IMR-90 (cell line): ENCODE data around the gene HNRNPL. TPM values are rescaled to one million over a fixed set of nuclear protein-coding genes. Genes with fewer than 3 reads are reported as not detected.

Experiments used
- ATAC-seq: fragments of 200-7000 bp; cut with Tn5 transposase; 2 replicates; pipeline ENCODE4 v1.9.1; 2020; ENCODE audit warnings: low read depth, mild to moderate bottlenecking, moderate library complexity
- BruUV-seq: library from RNA; stranded (reverse); fragments of 400-500 nt; replicated peaks from 2 replicates; lab custom pipeline; 2021; lab: Mats Ljungman, UMichigan
- CTCF ChIA-PET: fragments of 300-600 bp; formaldehyde crosslinking; extraction: SDS; loops from one replicate; lab custom pipeline; 2021; ENCODE audit warnings: antibody characterized with exemption; lab: Yijun Ruan, JAX
- POLR2A ChIA-PET: fragments of 300-600 bp; sonication (Branson Sonifier 250); formaldehyde crosslinking; loops from one replicate; lab custom pipeline; 2022; ENCODE audit warnings: antibody characterized with exemption; ENCODE audit not compliant: unreplicated experiment; lab: Charles Lee
- DNase-seq: peaks from one replicate; pipeline ENCODE4 v3.0.0; 2013
- H2AFZ ChIP-seq: replicated peaks from 2 replicates; pipeline ENCODE3; 2013; ENCODE audit warnings: low read length, mild to moderate bottlenecking; ENCODE audit not compliant: poor library complexity
- H2AK5ac ChIP-seq: 2 replicates; pipeline ENCODE4 v1.6.1; 2013; ENCODE audit warnings: low read depth, low read length, inconsistent platforms
- H2AK9ac ChIP-seq: replicated peaks from 2 replicates; pipeline ENCODE3; 2013; ENCODE audit warnings: mild to moderate bottlenecking, low read depth, low read length, moderate library complexity; ENCODE audit not compliant: poor library complexity
- H2BK120ac ChIP-seq: 2 replicates; pipeline ENCODE4 v1.6.1; 2013; ENCODE audit warnings: low read depth, low read length, inconsistent platforms
- H2BK15ac ChIP-seq: 3 replicates; pipeline ENCODE4 v1.6.1; 2013; ENCODE audit warnings: low read depth, low read length, inconsistent platforms
- H2BK20ac ChIP-seq: 2 replicates; pipeline ENCODE4 v1.6.1; 2013; ENCODE audit warnings: low read depth, mild to moderate bottlenecking, inconsistent platforms, low read length, moderate library complexity
- H2BK5ac ChIP-seq: 2 replicates; pipeline ENCODE4 v1.6.1; 2013; ENCODE audit warnings: mild to moderate bottlenecking, low read depth, low read length, inconsistent platforms; ENCODE audit not compliant: poor library complexity, severe bottlenecking
- H3K14ac ChIP-seq: replicated peaks from 2 replicates; pipeline ENCODE4 v1.6.1; 2013; ENCODE audit warnings: low read depth, low read length, inconsistent platforms
- H3K18ac ChIP-seq: 2 replicates; pipeline ENCODE4 v1.6.1; 2013; ENCODE audit warnings: low read depth, low read length, control low read depth
- H3K23ac ChIP-seq: 2 replicates; pipeline ENCODE4 v1.6.1; 2013; ENCODE audit warnings: low read depth, low read length, inconsistent platforms
- H3K27ac ChIP-seq: 2 replicates; pipeline ENCODE4 v1.5.1; 2013; ENCODE audit warnings: mild to moderate bottlenecking, control low read depth, low read length; ENCODE audit not compliant: insufficient read depth
- H3K27me3 ChIP-seq: 2 replicates; pipeline ENCODE4 v1.6.1; 2013; ENCODE audit warnings: low read length; ENCODE audit not compliant: control insufficient read depth, insufficient read depth
- H3K36me3 ChIP-seq: 2 replicates; pipeline ENCODE4 v1.6.1; 2013; ENCODE audit warnings: low read length, mixed read lengths; ENCODE audit not compliant: control insufficient read depth, insufficient read depth
- H3K4ac ChIP-seq: 2 replicates; pipeline ENCODE4 v1.6.1; 2013; ENCODE audit warnings: low read depth, low read length, inconsistent platforms
- H3K4me1 ChIP-seq: 2 replicates; pipeline ENCODE4 v1.6.1; 2013; ENCODE audit warnings: low read length, mixed read lengths; ENCODE audit not compliant: control insufficient read depth, insufficient read depth
- H3K4me2 ChIP-seq: 2 replicates; pipeline ENCODE4 v1.6.1; 2013; ENCODE audit warnings: low read depth, mild to moderate bottlenecking, control low read depth, low read length, moderate library complexity
- H3K4me3 ChIP-seq: 2 replicates; pipeline ENCODE4 v1.5.1; 2013; ENCODE audit warnings: low read depth, mild to moderate bottlenecking, control low read depth, low read length, moderate library complexity; ENCODE audit not compliant: insufficient read depth
- H3K56ac ChIP-seq: 2 replicates; pipeline ENCODE4 v1.6.1; 2013; ENCODE audit warnings: low read length, inconsistent platforms; ENCODE audit not compliant: insufficient read depth; ENCODE audit errors: extremely low read depth
- H3K79me1 ChIP-seq, 2 experiments: 2 replicates each; pipeline ENCODE4 v1.6.1; 2013; ENCODE audit warnings: low read length in 2 of 2, inconsistent platforms in 1 of 2, low read depth in 1 of 2
- H3K9ac ChIP-seq: 2 replicates; pipeline ENCODE4 v1.6.1; 2013; ENCODE audit warnings: low read depth, low read length, control low read depth
- H3K9me1 ChIP-seq: 2 replicates; pipeline ENCODE4 v1.6.1; 2013; ENCODE audit warnings: low read length, inconsistent platforms; ENCODE audit not compliant: insufficient read depth
- H3K9me3 ChIP-seq: 2 replicates; pipeline ENCODE4 v1.6.1; 2013; ENCODE audit warnings: low read length; ENCODE audit not compliant: control insufficient read depth, insufficient read depth
- H4K20me1 ChIP-seq: 2 replicates; pipeline ENCODE4 v1.6.1; 2013; ENCODE audit warnings: low read length, inconsistent platforms; ENCODE audit not compliant: insufficient read depth
- H4K5ac ChIP-seq: 2 replicates; pipeline ENCODE4 v1.6.1; 2013; ENCODE audit warnings: mild to moderate bottlenecking, low read depth, low read length, control low read depth
- H4K8ac ChIP-seq, 2 experiments: 2 replicates each; pipeline ENCODE4 v1.6.1; 2013; ENCODE audit warnings: low read depth in 2 of 2, low read length in 2 of 2, control low read depth in 1 of 2, inconsistent platforms in 1 of 2
- H4K91ac ChIP-seq: 2 replicates; pipeline ENCODE4 v1.6.1; 2013; ENCODE audit warnings: low read depth, low read length, inconsistent platforms; ENCODE audit not compliant: insufficient read depth
- BHLHE40 ChIP-seq: fragments of 150-350 bp; IDR thresholded peaks from 2 replicates; pipeline ENCODE4 v1.6.1; 2016; ENCODE audit warnings: mild to moderate bottlenecking, low read depth, low read length
- CEBPB ChIP-seq: IDR thresholded peaks from 2 replicates; pipeline ENCODE4 v1.6.1; 2012; ENCODE audit warnings: low read depth, low read length, improper control_type of control experiment
- MAFK ChIP-seq: IDR thresholded peaks from 2 replicates; pipeline ENCODE4 v1.6.1; 2012; ENCODE audit warnings: low read depth, low read length, improper control_type of control experiment
- MAZ ChIP-seq: IDR thresholded peaks from 2 replicates; pipeline ENCODE4 v1.6.1; 2012; ENCODE audit warnings: low read depth, mild to moderate bottlenecking, low read length, improper control_type of control experiment, moderate library complexity, borderline replicate concordance
- MXI1 ChIP-seq: IDR thresholded peaks from 2 replicates; pipeline ENCODE4 v1.6.1; 2012; ENCODE audit warnings: low read depth, mild to moderate bottlenecking, low read length, moderate library complexity, borderline replicate concordance
- RCOR1 ChIP-seq: IDR thresholded peaks from 2 replicates; pipeline ENCODE4 v1.6.1; 2012; ENCODE audit warnings: mild to moderate bottlenecking, low read length, improper control_type of control experiment; ENCODE audit not compliant: insufficient replicate concordance
- SMC3 ChIP-seq: fragments of 150-350 bp; IDR thresholded peaks from 2 replicates; pipeline ENCODE4 v1.6.1; 2016; ENCODE audit warnings: low read depth, mild to moderate bottlenecking, antibody characterized with exemption, low read length, moderate library complexity
- WGBS, 2 experiments: methylation state at CpG; one replicate each; pipeline versions ENCODE4 v1.1.5 to v1.1.7; 2013; ENCODE audit warnings: missing lambda C conversion rate in 2 of 2; ENCODE audit not compliant: insufficient read length in 1 of 2; ENCODE audit errors: extremely low coverage in 2 of 2; 5-methylcytosine and 5-hydroxymethylcytosine counted together
- dilution Hi-C: fragments of 300-500 bp; cut with HindIII; formaldehyde crosslinking; loops from one replicate; pipeline ENCODE4 v1.14.3; 2018; ENCODE audit warnings: low sequenced_read_pairs; ENCODE audit not compliant: unreplicated experiment
- in situ Hi-C: fragments of 300-500 bp; cut with MboI; formaldehyde crosslinking; loops from 3 replicates; pipeline ENCODE4 v1.14.3; 2019; ENCODE audit warnings: low sequenced_read_pairs, inconsistent platforms, mixed read lengths
- intact Hi-C: fragments of 100-400 bp; cut with micrococcal nuclease; formaldehyde crosslinking; loops from 2 replicates; pipeline ENCODE4 v1.10.0; 2022
- polyA plus RNA-seq, 3 experiments: library from polyadenylated mRNA; depleted of rRNA; stranded (reverse); fragments of >200 nt; gene quantifications; 2 replicates each; pipeline ENCODE4 v1.2.3, GENCODE V29; 2012; ENCODE audit warnings: low replicate concordance in 1 of 3
- total RNA-seq: library from RNA; depleted of rRNA; stranded (reverse); fragments of >200 nt; gene quantifications from 2 replicates; pipeline ENCODE4 v1.2.3, GENCODE V29; 2012
- TF ChIP-seq, protein P1 (sequence below): fragments of 150-350 bp; IDR thresholded peaks from 2 replicates; pipeline ENCODE4 v1.6.1; 2016; ENCODE audit warnings: low read depth, mild to moderate bottlenecking, low read length, moderate library complexity, borderline replicate concordance
- TF ChIP-seq, protein P2 (sequence below): conservative IDR thresholded peaks from 2 replicates; pipeline ENCODE4 v1.5.1; 2012; ENCODE audit warnings: mild to moderate bottlenecking, low read depth, low read length, improper control_type of control experiment
- TF ChIP-seq, protein P3 (sequence below): fragments of 150-350 bp; IDR thresholded peaks from 2 replicates; pipeline ENCODE4 v1.6.1; 2017; ENCODE audit warnings: mild to moderate bottlenecking, antibody characterized with exemption, low read length, low read depth

HNRNPL gene
- total and polyA plus RNA-seq, 2 of the 4 experiments (the other 2 are of a cell fraction) = 277 to 429 TPM

DNA sequence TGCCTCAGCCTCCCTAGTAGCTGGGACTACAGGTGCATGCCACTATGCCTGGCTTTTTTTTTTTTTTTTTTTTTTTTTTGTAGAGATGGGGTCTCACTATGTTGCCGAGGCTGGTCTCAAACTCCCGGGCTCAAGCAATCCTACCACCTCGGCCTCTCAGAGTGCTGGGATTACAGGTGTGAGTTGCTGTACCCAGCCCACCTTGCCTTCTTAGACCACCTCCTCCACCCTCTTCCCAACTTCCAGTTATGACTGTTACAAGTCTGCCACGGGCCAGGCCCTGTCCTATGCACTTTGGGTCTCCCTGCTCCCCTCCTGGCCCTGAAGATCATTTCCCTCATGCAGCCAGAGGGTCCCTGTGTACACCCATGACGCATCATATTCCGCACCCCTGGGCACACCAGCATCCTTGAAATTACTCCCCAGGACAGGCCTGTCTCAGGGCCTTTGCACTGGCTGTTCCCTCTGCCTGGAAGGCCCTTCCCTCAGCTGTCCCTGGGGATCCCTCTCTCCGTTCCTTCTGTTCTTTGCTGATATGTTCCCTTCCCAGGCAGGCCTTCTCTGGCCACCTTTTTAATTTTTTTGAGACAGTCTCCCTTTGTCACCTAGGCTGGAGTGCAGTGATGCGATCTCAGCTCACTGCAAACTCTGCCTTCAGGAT, 40.1 kb downstream of the HNRNPL start:
- no peak overlapping the region for H4K8ac ChIP-seq
- H3K4me1 ChIP-seq = no peaks in the 10 kb centered on the region
- no peak overlapping the region for H2BK120ac ChIP-seq
- H3K56ac ChIP-seq = no peak overlapping the region
- CTCF ChIA-PET = interaction anchor here (0.7 kb wide), 1 partner anchor 25 kb away, joined by 5 read pairs; no protein-coding TSS in a partner anchor
- H2AK9ac ChIP-seq = no peak overlapping the region
- H2BK15ac ChIP-seq = no peak overlapping the region
- H3K9ac ChIP-seq = no peak overlapping the region
- no peak overlapping the region for H2BK5ac ChIP-seq
- no peaks in the 10 kb centered on the region for H3K27me3 ChIP-seq
- H4K91ac ChIP-seq = no peak overlapping the region
- no peaks in the 10 kb centered on the region for H3K9me3 ChIP-seq
- H3K18ac ChIP-seq = no peak overlapping the region
- no peak overlapping the region for H2AFZ ChIP-seq
- no peaks in the 10 kb centered on the region for H3K79me1 ChIP-seq
- H3K4me2 ChIP-seq = no peak overlapping the region
- in situ Hi-C loops = no loop called here
- POLR2A ChIA-PET = no interaction called here
- dilution Hi-C loops = no loop called here
- H4K20me1 ChIP-seq = no peaks in the 10 kb centered on the region
- no peak overlapping the region for H4K5ac ChIP-seq
- H3K9me1 ChIP-seq = 0 out of 2 replicates have a peak, but pooled peaks cover 3% of the 10 kb centered on the region
- DNase-seq (no peak), ATAC-seq (no peak)
- H3K4ac ChIP-seq = no peak overlapping the region
- WGBS, 2 experiments = 90% methylated on average over 3 of the region's 8 CpGs; no CpG with 5 or more reads in 1 of the 2 experiments
- H2AK5ac ChIP-seq = no peak overlapping the region
- H3K27ac ChIP-seq = no peak overlapping the region
- TF ChIP-seq MAFK (no peak), RCOR1 (no peak), MXI1 (no peak), CEBPB (no peak), SMC3 (no peak), MAZ (no peak), BHLHE40 (no peak)
- TF ChIP-seq, protein P1, sequence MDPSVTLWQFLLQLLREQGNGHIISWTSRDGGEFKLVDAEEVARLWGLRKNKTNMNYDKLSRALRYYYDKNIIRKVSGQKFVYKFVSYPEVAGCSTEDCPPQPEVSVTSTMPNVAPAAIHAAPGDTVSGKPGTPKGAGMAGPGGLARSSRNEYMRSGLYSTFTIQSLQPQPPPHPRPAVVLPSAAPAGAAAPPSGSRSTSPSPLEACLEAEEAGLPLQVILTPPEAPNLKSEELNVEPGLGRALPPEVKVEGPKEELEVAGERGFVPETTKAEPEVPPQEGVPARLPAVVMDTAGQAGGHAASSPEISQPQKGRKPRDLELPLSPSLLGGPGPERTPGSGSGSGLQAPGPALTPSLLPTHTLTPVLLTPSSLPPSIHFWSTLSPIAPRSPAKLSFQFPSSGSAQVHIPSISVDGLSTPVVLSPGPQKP = no peak
- TF ChIP-seq, protein P2, sequence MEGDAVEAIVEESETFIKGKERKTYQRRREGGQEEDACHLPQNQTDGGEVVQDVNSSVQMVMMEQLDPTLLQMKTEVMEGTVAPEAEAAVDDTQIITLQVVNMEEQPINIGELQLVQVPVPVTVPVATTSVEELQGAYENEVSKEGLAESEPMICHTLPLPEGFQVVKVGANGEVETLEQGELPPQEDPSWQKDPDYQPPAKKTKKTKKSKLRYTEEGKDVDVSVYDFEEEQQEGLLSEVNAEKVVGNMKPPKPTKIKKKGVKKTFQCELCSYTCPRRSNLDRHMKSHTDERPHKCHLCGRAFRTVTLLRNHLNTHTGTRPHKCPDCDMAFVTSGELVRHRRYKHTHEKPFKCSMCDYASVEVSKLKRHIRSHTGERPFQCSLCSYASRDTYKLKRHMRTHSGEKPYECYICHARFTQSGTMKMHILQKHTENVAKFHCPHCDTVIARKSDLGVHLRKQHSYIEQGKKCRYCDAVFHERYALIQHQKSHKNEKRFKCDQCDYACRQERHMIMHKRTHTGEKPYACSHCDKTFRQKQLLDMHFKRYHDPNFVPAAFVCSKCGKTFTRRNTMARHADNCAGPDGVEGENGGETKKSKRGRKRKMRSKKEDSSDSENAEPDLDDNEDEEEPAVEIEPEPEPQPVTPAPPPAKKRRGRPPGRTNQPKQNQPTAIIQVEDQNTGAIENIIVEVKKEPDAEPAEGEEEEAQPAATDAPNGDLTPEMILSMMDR = no peak
- TF ChIP-seq, protein P3, sequence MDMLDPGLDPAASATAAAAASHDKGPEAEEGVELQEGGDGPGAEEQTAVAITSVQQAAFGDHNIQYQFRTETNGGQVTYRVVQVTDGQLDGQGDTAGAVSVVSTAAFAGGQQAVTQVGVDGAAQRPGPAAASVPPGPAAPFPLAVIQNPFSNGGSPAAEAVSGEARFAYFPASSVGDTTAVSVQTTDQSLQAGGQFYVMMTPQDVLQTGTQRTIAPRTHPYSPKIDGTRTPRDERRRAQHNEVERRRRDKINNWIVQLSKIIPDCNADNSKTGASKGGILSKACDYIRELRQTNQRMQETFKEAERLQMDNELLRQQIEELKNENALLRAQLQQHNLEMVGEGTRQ = no peak
- H2BK20ac ChIP-seq = no peak overlapping the region
- BruUV-seq = no TSS peak
- no peak overlapping the region for H3K23ac ChIP-seq
- H3K36me3 ChIP-seq = no peaks in the 10 kb centered on the region
- intact Hi-C loops = no loop called here
- no peak overlapping the region for H3K4me3 ChIP-seq
- no peak overlapping the region for H3K14ac ChIP-seq
